B cell (primary cell): ENCODE data around the gene TMEM156.

Experiments
- EZH2 ChIP-seq: IDR thresholded peaks from 2 replicates; pipeline ENCODE4 v1.6.1; 2012; ENCODE audit warnings: borderline replicate concordance, low read depth, mild to moderate bottlenecking, moderate library complexity, low read length; ENCODE audit not compliant: insufficient read depth, poor library complexity, severe bottlenecking
- TF ChIP-seq, protein P1 (sequence below): fragments of 200-600 bp; IDR thresholded peaks from one replicate; pipeline ENCODE4 v1.8.0; 2022; ENCODE audit warnings: antibody characterized with exemption, mild to moderate bottlenecking

DNA sequence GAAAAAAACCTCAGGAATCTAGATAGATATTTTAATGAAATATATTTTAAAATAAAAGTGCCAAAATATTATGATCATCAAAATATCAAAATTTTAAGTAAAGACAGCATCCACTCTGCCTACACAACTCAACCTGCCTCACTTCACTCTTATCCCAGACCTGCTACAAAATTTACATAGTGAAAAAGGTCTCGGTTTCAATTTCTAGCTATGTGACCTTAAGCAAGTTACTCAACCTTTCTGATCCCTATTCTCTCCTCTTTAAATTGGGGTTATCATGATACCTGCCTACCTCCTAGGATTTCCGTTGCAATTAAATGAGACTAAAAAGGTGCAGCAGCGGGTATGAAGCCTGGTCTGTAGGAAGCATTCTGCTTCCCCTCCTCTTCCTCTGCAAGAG, 91.7 kb downstream of the TMEM156 start:
- TF ChIP-seq, protein P1, sequence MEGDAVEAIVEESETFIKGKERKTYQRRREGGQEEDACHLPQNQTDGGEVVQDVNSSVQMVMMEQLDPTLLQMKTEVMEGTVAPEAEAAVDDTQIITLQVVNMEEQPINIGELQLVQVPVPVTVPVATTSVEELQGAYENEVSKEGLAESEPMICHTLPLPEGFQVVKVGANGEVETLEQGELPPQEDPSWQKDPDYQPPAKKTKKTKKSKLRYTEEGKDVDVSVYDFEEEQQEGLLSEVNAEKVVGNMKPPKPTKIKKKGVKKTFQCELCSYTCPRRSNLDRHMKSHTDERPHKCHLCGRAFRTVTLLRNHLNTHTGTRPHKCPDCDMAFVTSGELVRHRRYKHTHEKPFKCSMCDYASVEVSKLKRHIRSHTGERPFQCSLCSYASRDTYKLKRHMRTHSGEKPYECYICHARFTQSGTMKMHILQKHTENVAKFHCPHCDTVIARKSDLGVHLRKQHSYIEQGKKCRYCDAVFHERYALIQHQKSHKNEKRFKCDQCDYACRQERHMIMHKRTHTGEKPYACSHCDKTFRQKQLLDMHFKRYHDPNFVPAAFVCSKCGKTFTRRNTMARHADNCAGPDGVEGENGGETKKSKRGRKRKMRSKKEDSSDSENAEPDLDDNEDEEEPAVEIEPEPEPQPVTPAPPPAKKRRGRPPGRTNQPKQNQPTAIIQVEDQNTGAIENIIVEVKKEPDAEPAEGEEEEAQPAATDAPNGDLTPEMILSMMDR: no peak
- TF ChIP-seq EZH2: no peak
